Loucy (cell line): Measurements from ENCODE around the gene CLDND2.
"Not testable (repeated sequence)": the region's sequence is repeated elsewhere in the genome, so short reads cannot be mapped to it uniquely, and the experiment has no call there.

Experiments used
- H2AFZ ChIP-seq: fragments of 200-600 bp; sonication (generic); 2 replicates; pipeline ENCODE4 v1.6.0; 2016; ENCODE audit warnings: antibody characterized with exemption, mild to moderate bottlenecking, low read length, moderate library complexity
- H3F3A ChIP-seq: fragments of 200-600 bp; 2 replicates; pipeline ENCODE4 v1.6.0; 2016; ENCODE audit warnings: antibody characterized with exemption, low read depth, mild to moderate bottlenecking
- H3K27me3 ChIP-seq: fragments of 200-600 bp; sonication (generic); 2 replicates; pipeline ENCODE4 v1.6.1; 2014; ENCODE audit warnings: low read length, mild to moderate bottlenecking; ENCODE audit not compliant: insufficient read depth, poor library complexity, severe bottlenecking
- H3K36me3 ChIP-seq: fragments of 200-600 bp; sonication (generic); 2 replicates; pipeline ENCODE4 v1.6.1; 2016; ENCODE audit warnings: low read length; ENCODE audit not compliant: insufficient read depth
- H3K4me1 ChIP-seq: fragments of 200-600 bp; sonication (generic); 2 replicates; pipeline ENCODE4 v1.5.1; 2014; ENCODE audit warnings: low read length, mild to moderate bottlenecking; ENCODE audit not compliant: insufficient read depth, poor library complexity, severe bottlenecking
- H3K4me2 ChIP-seq: fragments of 200-600 bp; sonication (generic); 2 replicates; pipeline ENCODE4 v1.6.0; 2014; ENCODE audit warnings: antibody characterized with exemption, low read length, low read depth, mild to moderate bottlenecking; ENCODE audit not compliant: poor library complexity, severe bottlenecking
- H3K4me3 ChIP-seq: fragments of 200-600 bp; sonication (generic); 2 replicates; pipeline ENCODE4 v1.5.1; 2014; ENCODE audit warnings: low read length, mild to moderate bottlenecking, mixed read lengths; ENCODE audit not compliant: poor library complexity, severe bottlenecking
- H3K79me2 ChIP-seq: fragments of 200-600 bp; sonication (generic); 2 replicates; pipeline ENCODE4 v1.6.1; 2014; ENCODE audit warnings: low read length; ENCODE audit not compliant: insufficient read depth
- H3K9ac ChIP-seq: fragments of 200-600 bp; sonication (generic); 2 replicates; pipeline ENCODE4 v1.6.0; 2014; ENCODE audit warnings: mild to moderate bottlenecking, low read depth, low read length, moderate library complexity; ENCODE audit not compliant: poor library complexity, severe bottlenecking
- H3K9me2 ChIP-seq: fragments of 200-600 bp; sonication (generic); replicated peaks from 2 replicates; pipeline ENCODE4 v1.6.1; 2016; ENCODE audit warnings: low read depth, low read length, mixed read lengths
- H3K9me3 ChIP-seq: fragments of 200-600 bp; sonication (generic); 2 replicates; pipeline ENCODE4 v1.6.1; 2014; ENCODE audit warnings: mild to moderate bottlenecking, antibody characterized with exemption, low read length, low read depth; ENCODE audit not compliant: insufficient read depth
- H4K20me1 ChIP-seq: fragments of 200-600 bp; sonication (generic); 2 replicates; pipeline ENCODE4 v1.6.0; 2014; ENCODE audit warnings: antibody characterized with exemption, low read length, mild to moderate bottlenecking; ENCODE audit not compliant: insufficient read depth, poor library complexity, severe bottlenecking
- EZH2phosphoT487 ChIP-seq: fragments of 200-600 bp; IDR thresholded peaks from 2 replicates; pipeline ENCODE4 v1.6.1; 2018; ENCODE audit warnings: antibody characterized with exemption, mild to moderate bottlenecking, moderate library complexity, borderline replicate concordance
- TF ChIP-seq, protein P1 (sequence below): fragments of 200-600 bp; sonication (generic); conservative IDR thresholded peaks from 2 replicates; pipeline ENCODE4 v1.5.1; 2014; ENCODE audit warnings: mild to moderate bottlenecking, antibody characterized with exemption, low read length

CLDND2 gene, protein sequence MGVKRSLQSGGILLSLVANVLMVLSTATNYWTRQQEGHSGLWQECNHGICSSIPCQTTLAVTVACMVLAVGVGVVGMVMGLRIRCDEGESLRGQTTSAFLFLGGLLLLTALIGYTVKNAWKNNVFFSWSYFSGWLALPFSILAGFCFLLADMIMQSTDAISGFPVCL

DNA sequence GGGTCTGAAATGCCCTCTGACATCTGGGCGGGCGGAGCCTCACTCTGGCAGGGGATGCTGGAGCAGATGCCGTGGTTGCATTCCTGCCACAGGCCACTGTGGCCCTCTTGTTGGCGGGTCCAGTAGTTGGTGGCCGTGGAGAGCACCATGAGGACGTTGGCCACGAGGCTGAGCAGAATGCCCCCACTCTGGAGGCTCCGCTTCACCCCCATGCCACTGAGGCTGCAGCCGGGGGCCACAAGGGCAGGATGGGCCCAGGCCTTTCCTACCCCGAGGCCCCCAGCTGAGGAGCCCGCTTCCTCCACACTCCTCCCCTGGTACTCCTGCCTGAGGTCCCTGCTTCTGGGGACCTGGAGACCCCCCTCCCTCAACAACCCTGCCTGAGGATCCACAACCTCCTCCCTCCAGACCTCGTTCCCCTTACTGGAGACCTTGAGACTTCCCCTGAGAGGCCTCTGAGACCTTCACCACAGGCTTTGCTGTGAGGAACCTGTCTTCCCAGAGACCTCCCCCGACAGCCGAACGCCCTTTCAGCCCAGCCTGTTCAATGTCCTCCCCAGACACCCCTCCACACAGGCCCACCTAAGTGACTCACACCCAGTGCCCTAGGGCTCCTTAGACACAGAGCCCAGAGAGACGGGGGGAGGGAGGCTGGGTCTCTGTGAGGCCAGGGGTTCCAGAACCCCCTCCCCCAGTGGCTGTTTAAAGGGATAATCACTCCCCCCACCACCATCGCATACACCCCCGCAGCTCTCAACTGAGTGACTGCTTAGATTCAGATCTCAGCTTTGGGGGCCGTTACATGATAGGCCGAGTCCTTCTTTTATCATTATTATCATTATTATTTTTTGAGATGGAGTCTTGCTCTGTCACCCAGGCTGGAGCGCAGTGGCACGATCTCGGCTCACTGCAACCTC, at the start of gene CLDND2:
CLDND2 (minus strand) TSS at position 638 of the 917 bp plus-strand sequence; CDS start at position 212, 426 bp downstream.
- peaks cover 12% of the 10 kb centered on the region for H3F3A ChIP-seq
- peaks cover 69% of the 10 kb centered on the region for H3K79me2 ChIP-seq
- H3K9me3 ChIP-seq = no peaks in the 10 kb centered on the region
- no peaks in the 10 kb centered on the region for H3K9me2 ChIP-seq
- peak within 1 kb of the TSS; percentile 99 for H3K4me3 ChIP-seq
- H3K4me1 ChIP-seq = peaks cover 62% of the 10 kb centered on the region
- H3K9ac ChIP-seq = peak within 1 kb of the TSS; percentile 93
- no peaks in the 10 kb centered on the region for H4K20me1 ChIP-seq
- H2AFZ ChIP-seq = peak within 1 kb of the TSS; percentile 86
- peak within 1 kb of the TSS; percentile 89 for H3K4me2 ChIP-seq
- TF ChIP-seq, protein P1, sequence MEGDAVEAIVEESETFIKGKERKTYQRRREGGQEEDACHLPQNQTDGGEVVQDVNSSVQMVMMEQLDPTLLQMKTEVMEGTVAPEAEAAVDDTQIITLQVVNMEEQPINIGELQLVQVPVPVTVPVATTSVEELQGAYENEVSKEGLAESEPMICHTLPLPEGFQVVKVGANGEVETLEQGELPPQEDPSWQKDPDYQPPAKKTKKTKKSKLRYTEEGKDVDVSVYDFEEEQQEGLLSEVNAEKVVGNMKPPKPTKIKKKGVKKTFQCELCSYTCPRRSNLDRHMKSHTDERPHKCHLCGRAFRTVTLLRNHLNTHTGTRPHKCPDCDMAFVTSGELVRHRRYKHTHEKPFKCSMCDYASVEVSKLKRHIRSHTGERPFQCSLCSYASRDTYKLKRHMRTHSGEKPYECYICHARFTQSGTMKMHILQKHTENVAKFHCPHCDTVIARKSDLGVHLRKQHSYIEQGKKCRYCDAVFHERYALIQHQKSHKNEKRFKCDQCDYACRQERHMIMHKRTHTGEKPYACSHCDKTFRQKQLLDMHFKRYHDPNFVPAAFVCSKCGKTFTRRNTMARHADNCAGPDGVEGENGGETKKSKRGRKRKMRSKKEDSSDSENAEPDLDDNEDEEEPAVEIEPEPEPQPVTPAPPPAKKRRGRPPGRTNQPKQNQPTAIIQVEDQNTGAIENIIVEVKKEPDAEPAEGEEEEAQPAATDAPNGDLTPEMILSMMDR = no peak
- no peak for TF ChIP-seq EZH2phosphoT487
- H3K36me3 ChIP-seq = no peaks in the 10 kb centered on the region
- no peaks in the 10 kb centered on the region for H3K27me3 ChIP-seq

DNA sequence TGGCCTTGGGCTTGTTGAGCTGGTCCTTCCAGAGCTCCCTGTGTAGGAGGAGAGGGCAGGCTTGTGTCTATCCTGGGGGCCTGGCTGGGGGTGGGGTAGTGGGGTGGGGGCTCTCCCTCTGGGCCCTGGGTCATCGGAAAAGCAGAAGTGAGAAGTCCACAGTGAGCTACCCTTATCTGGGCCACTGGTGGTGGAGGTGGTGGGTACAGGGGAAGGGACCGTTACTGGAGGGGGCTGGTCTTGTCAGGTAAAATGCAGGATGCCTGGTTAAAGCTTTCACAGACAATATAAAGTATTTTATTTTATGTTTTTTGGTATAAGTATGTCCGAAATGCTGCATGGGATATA, 49.0 kb upstream of the CLDND2 start:
- H4K20me1 ChIP-seq = no peaks in the 10 kb centered on the region
- H3K79me2 ChIP-seq = no peaks in the 10 kb centered on the region
- no peak overlapping the region for H3K4me3 ChIP-seq
- H3K36me3 ChIP-seq = no peaks in the 10 kb centered on the region
- H3K9me3 ChIP-seq = no peaks in the 10 kb centered on the region
- H3K9me2 ChIP-seq = no peaks in the 10 kb centered on the region
- H3F3A ChIP-seq = no peaks in the 10 kb centered on the region
- no peak for TF ChIP-seq EZH2phosphoT487
- TF ChIP-seq, protein P1 = no peak
- H3K4me2 ChIP-seq = no peak overlapping the region
- no peak overlapping the region for H3K9ac ChIP-seq
- H3K4me1 ChIP-seq = no peaks in the 10 kb centered on the region
- no peak overlapping the region for H2AFZ ChIP-seq
- H3K27me3 ChIP-seq = no peaks in the 10 kb centered on the region

DNA sequence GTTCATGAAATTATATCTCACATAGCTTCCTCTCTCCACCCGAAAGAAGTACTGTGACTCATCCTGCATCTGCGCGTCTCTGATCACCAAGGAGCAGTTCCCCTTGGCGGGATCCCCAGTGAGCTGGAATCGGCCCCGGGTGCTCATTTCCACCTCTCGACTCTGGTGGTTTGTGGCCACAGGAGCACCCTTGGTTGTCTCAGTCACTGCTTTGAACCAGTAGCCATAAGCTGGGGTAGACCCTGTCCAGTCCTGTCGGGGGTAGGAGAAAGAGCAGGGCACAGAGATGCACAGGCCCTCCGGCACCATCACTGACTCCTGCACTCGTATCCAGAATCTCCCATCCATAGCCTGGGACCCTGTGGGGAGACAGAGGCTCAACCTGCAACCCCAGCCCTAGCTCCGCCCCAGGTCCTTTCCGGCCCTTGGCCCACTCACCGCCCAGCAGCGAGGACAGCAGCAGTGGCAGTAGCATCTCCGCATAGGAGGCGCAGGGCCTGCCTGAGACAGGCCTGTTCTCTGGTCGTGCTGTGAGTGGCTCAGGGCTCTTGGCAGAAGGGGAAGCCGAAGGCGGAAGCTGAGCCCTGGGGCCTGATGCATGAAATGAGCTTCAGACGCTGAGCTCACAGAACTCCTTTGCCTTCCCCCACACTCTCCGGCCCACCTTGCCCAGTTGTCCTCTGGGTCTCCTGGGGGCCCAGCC, 48.5 kb upstream of the CLDND2 start, which contains the start of gene SIGLEC10:
SIGLEC10 (minus strand) TSS at position 536 of the 703 bp plus-strand sequence; CDS start at position 475, 61 bp downstream.
- no peak within 1 kb of the TSS for H3K4me3 ChIP-seq
- H3K9me3 ChIP-seq = no peaks in the 10 kb centered on the region
- no peak within 1 kb of the TSS for H3K9ac ChIP-seq
- H3K27me3 ChIP-seq = no peaks in the 10 kb centered on the region
- H2AFZ ChIP-seq = no peak within 1 kb of the TSS
- H3K9me2 ChIP-seq = no peaks in the 10 kb centered on the region
- no peak for TF ChIP-seq EZH2phosphoT487
- TF ChIP-seq, protein P1 = no peak
- H3K4me2 ChIP-seq = no peak within 1 kb of the TSS
- no peaks in the 10 kb centered on the region for H3F3A ChIP-seq
- no peaks in the 10 kb centered on the region for H3K79me2 ChIP-seq
- no peaks in the 10 kb centered on the region for H4K20me1 ChIP-seq
- H3K36me3 ChIP-seq = no peaks in the 10 kb centered on the region
- H3K4me1 ChIP-seq = no peaks in the 10 kb centered on the region

DNA sequence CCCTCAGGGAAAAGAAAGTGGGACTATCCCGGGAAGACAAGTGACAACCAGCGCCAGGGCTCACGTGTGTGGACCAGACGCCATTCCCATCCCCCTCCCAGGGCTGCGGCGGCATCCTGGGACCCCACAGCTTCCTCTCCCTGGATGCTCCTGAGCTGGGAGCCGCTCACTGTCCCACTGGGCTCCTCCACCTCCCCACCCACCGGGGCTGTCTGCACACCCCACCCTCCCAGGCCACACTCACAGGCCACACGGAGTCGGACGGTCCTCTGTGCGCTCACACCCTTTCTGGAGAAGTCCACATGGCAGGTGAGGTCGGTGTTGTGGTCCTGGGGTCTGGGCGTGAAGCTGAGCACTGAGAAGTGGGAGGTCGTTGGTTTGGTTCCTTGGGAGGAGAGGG, 47.6 kb upstream of the CLDND2 start:
- H3F3A ChIP-seq, H3K79me2 ChIP-seq, H3K27me3 ChIP-seq, H2AFZ ChIP-seq, H3K36me3 ChIP-seq, H3K9me2 ChIP-seq, H3K9ac ChIP-seq, H4K20me1 ChIP-seq, H3K4me2 ChIP-seq, H3K4me1 ChIP-seq, H3K4me3 ChIP-seq, H3K9me3 ChIP-seq: not testable (repeated sequence)
